Uterus (tissue), 2 donors: ENCODE data around the gene FES.

Experiments
- POLR2A ChIP-seq, 2 donors: fragments of 450-650 bp; IDR thresholded peaks; one replicate each; pipeline ENCODE4 v1.6.1; 2016; ENCODE audit warnings: antibody characterized with exemption in 2 of 2, mild to moderate bottlenecking in 1 of 2, moderate library complexity in 1 of 2
- TF ChIP-seq, protein P1 (sequence below), 4 experiments: fragments of 200-600 bp in 2 of 4; fragments of 450-650 bp in 2 of 4; sonication (generic) in 2 of 4; IDR thresholded peaks; one replicate each; pipeline ENCODE4 v1.5.1; 2016 to 2019; ENCODE audit warnings: antibody characterized with exemption in 4 of 4, mild to moderate bottlenecking in 2 of 4, moderate library complexity in 1 of 4

DNA sequence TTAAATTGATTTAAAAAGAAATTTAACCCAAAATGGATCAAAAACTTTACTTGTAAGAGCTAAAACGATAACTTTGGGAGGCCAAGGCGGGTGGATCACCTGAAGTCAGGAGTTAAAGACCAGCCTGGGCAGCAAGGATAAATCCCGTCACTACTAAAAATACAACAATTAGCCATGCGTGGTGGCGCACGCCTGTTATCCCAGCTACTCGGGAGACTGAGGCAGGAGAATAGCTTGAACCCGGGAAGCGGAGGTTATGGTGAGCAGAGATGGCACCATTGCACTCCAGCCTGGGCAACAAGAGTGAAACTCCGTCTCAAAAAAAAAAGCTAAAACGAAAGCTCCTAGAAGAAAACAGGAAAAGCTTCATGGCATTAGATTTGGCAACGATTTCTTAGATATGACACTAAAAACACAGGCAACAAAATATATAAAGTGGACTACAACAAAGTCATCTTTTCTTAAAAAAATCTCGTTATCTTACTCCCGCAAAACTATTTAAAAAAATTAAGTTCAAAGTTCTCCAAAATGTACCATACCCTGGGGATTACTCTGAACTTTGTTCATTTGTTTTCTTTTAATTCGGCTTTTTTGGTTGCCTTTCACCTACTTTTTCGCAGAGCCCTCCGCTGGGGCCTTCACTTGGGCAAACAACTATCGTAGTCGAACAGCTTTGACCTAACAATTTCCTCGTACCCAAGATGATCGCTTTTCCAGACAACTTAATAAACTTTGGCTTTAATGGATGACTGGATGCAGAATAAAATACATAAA lies 45.1 kb downstream of the FES start:
- TF ChIP-seq, protein P1, sequence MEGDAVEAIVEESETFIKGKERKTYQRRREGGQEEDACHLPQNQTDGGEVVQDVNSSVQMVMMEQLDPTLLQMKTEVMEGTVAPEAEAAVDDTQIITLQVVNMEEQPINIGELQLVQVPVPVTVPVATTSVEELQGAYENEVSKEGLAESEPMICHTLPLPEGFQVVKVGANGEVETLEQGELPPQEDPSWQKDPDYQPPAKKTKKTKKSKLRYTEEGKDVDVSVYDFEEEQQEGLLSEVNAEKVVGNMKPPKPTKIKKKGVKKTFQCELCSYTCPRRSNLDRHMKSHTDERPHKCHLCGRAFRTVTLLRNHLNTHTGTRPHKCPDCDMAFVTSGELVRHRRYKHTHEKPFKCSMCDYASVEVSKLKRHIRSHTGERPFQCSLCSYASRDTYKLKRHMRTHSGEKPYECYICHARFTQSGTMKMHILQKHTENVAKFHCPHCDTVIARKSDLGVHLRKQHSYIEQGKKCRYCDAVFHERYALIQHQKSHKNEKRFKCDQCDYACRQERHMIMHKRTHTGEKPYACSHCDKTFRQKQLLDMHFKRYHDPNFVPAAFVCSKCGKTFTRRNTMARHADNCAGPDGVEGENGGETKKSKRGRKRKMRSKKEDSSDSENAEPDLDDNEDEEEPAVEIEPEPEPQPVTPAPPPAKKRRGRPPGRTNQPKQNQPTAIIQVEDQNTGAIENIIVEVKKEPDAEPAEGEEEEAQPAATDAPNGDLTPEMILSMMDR (IDR thresholded peaks at IDR 0.05): no peak
- TF ChIP-seq POLR2A (IDR thresholded peaks at IDR 0.05): no peak
